Measurements from ENCODE around the gene BEST4.

DNA sequence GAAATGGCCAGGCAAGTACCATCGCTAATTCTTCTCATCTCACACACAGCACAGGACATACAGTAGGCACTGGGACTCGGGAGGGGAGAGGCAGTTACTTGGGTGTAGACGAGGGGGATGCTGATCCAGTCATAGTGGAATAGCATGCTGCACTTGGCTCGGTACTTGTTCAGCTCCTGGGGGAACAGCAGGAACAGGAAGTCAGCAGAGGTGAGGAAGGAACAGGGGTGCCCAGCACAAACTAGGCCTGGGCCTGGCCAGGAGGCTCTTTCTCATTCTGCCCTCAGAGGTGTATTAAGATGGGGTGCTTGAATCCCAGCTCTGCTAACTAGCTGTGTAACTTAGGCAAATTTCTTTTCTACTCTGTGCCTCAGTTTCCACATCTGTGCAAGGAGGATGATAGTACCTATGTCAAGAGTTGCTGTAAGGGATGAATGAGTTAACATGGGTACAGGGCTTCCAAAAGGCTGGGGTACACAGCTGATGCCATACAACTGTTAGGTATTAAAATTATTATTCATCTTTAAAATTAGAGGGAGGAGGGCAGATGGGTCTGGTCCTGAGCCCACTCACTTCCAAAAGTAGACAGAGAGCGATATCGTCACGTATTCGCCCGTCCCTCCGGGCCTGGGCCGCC is 2.4 kb downstream of the BEST4 start:
- TF ChIP-seq, protein P1, sequence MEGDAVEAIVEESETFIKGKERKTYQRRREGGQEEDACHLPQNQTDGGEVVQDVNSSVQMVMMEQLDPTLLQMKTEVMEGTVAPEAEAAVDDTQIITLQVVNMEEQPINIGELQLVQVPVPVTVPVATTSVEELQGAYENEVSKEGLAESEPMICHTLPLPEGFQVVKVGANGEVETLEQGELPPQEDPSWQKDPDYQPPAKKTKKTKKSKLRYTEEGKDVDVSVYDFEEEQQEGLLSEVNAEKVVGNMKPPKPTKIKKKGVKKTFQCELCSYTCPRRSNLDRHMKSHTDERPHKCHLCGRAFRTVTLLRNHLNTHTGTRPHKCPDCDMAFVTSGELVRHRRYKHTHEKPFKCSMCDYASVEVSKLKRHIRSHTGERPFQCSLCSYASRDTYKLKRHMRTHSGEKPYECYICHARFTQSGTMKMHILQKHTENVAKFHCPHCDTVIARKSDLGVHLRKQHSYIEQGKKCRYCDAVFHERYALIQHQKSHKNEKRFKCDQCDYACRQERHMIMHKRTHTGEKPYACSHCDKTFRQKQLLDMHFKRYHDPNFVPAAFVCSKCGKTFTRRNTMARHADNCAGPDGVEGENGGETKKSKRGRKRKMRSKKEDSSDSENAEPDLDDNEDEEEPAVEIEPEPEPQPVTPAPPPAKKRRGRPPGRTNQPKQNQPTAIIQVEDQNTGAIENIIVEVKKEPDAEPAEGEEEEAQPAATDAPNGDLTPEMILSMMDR (IDR thresholded peaks at IDR 0.05; ENCODE audit: poor library complexity, severe bottlenecking): no peak
- no peak for TF ChIP-seq TAF1 (IDR thresholded peaks at IDR 0.05; ENCODE audit: low read depth)

Measured in neural cell (in vitro differentiated cells).